ENCODE measurements around the gene ABHD6.
"Not testable (repeated sequence)": the region's sequence is repeated elsewhere in the genome, so short reads cannot be mapped to it uniquely, and the experiment has no call there.

Gene ABHD6

DNA sequence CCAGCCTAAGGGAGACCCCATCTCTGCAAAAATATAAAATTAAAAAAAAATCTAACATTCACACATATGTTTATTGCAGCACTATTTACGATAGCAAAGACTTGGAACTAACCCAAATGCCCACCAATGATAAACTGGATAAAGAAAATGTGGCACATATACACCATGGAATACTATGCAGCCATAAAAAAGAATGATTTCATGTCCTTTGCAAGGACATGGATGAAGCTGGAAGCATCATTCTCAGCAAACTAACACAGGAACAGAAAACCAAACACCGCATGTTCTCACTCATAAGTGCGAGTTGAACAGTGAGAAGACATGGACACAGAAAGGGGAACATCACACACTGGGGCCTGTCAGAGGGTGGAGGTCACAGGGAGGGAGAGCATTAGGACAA is 35.8 kb downstream of the ABHD6 start:
- H3K27ac ChIP-seq (ENCODE audit: low read depth, low read length): not testable (repeated sequence)

DNA sequence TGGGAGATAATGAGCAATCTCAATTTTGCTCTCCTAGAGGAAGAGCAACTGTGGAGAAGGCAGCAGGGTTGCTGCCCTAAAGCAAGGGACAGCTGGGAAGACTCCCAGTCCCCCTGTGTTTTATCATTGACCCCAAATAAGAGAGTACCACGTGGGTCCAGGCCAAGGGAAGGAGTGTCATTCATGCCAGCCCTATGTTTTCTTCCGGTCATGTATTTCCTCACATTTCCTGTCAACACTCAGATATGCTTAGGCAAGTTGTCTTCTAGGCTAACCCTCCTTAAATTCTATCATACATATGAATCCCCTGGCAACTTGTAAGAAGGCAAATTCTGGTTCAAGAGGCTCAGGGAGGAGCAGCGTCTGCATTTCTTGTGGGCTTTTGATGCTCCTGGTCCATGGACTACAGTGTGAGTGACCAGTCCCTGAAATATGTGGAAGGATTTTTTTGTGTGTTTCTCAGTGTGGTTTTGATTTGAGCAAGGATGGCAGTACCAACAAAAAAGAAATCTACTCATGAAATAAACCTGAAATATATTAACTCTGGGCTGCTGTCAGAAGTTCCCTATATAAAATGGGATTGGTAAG is 36.5 kb downstream of the ABHD6 start:
- H3K36me3 ChIP-seq (ENCODE audit: control insufficient read depth, insufficient read depth, low read length): peaks cover 6% of the 10 kb centered on the region
- no peaks in the 10 kb centered on the region for H3K27me3 ChIP-seq (ENCODE audit: control insufficient read depth, insufficient read depth, low read length)
- H3K4me3 ChIP-seq (ENCODE audit: low read length): no peak overlapping the region
- no peaks in the 10 kb centered on the region for H3K4me1 ChIP-seq (ENCODE audit: control insufficient read depth, insufficient read depth, low read length)
- no peak overlapping the region for H3K9ac ChIP-seq (ENCODE audit: low read length)
- no peak overlapping the region for H3K27ac ChIP-seq (ENCODE audit: low read depth, low read length)

More for the DNA sequence above, 35.8 kb downstream of the ABHD6 start:
- H3K27me3 ChIP-seq (ENCODE audit: control insufficient read depth, insufficient read depth, low read length); H3K4me1 ChIP-seq (ENCODE audit: control insufficient read depth, insufficient read depth, low read length); H3K36me3 ChIP-seq (ENCODE audit: control insufficient read depth, insufficient read depth, low read length); H3K9ac ChIP-seq (ENCODE audit: low read length); H3K4me3 ChIP-seq (ENCODE audit: low read length): not testable (repeated sequence)

DNA sequence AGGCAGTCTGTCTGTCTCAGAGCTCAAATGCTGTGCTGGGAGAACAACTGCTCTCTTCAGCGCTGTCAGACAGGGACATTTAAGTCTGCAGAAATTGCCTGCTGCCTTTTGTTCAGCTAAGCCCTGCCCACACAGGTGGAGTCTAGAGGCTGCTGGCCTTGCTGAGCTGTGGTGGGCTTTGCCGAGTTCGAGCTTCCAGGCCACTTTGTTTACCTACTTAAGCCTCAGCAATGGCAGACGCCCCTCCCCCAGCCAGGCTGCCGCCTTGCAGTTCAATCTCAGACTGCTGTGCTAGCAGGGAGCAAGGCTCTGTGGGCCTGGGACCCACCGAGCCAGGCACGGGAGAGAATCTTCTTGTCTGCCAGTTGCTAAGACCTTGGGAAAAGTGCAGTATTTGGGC is 43.5 kb downstream of the ABHD6 start:
- H3K4me1 ChIP-seq (ENCODE audit: control insufficient read depth, insufficient read depth, low read length): no peaks in the 10 kb centered on the region
- no peaks in the 10 kb centered on the region for H3K27me3 ChIP-seq (ENCODE audit: control insufficient read depth, insufficient read depth, low read length)
- H3K9ac ChIP-seq (ENCODE audit: low read length): no peak overlapping the region
- H3K27ac ChIP-seq (ENCODE audit: low read depth, low read length): no peak overlapping the region
- no peak overlapping the region for H3K4me3 ChIP-seq (ENCODE audit: low read length)
- no peaks in the 10 kb centered on the region for H3K36me3 ChIP-seq (ENCODE audit: control insufficient read depth, insufficient read depth, low read length)

DNA sequence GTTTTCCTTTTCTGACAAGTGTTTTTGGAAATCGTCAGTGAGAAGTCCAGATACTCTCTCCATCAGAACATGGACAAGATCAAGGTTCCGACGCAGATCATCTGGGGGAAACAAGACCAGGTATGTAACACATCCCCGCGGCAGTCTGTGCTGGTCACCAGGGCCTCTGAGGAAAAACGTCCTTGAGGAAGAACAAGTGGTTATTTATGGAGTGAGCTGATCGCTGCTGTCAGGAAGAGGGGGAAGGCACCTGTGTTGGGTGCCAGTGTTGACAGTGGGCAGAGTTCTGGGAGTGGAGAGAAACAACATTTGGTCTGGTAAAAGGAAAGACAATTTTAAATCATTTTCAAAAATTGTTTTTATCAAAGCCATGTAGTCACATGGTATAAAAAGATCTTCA is 47.7 kb downstream of the ABHD6 start:
- Histone ChIP-seq H3K4me1 (ENCODE audit: control insufficient read depth, insufficient read depth, low read length) (no peaks in the 10 kb centered on the region), H3K27me3 (ENCODE audit: control insufficient read depth, insufficient read depth, low read length) (no peaks in the 10 kb centered on the region), H3K36me3 (ENCODE audit: control insufficient read depth, insufficient read depth, low read length) (peaks cover 4% of the 10 kb centered on the region), H3K27ac (ENCODE audit: low read depth, low read length) (no peak overlapping the region), H3K4me3 (ENCODE audit: low read length) (no peak overlapping the region), H3K9ac (ENCODE audit: low read length) (no peak overlapping the region)

DNA sequence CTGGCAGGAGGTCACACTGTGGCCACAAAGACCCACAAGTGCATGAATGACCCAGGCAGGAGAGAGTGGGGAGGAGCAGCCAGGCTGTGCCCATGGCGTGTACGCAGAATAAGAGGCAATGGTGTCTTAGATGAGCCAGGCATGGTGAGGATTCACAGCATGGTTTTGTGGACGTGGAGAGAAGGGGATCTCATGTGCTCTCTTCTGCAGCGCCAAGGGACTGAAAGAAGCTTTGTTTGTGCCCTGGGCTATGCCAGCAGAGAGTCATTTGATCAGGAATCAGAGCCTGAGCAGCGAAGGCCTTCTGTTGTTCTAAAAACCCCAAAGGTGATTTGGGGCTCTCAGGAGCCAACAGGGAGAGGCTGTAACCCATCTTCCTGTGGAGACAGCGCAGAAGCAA is 49.8 kb downstream of the ABHD6 start:
- no peaks in the 10 kb centered on the region for H3K4me1 ChIP-seq (ENCODE audit: control insufficient read depth, insufficient read depth, low read length)
- no peak overlapping the region for H3K9ac ChIP-seq (ENCODE audit: low read length)
- no peak overlapping the region for H3K4me3 ChIP-seq (ENCODE audit: low read length)
- no peak overlapping the region for H3K27ac ChIP-seq (ENCODE audit: low read depth, low read length)
- H3K36me3 ChIP-seq (ENCODE audit: control insufficient read depth, insufficient read depth, low read length): peaks cover 4% of the 10 kb centered on the region
- H3K27me3 ChIP-seq (ENCODE audit: control insufficient read depth, insufficient read depth, low read length): no peaks in the 10 kb centered on the region

DNA sequence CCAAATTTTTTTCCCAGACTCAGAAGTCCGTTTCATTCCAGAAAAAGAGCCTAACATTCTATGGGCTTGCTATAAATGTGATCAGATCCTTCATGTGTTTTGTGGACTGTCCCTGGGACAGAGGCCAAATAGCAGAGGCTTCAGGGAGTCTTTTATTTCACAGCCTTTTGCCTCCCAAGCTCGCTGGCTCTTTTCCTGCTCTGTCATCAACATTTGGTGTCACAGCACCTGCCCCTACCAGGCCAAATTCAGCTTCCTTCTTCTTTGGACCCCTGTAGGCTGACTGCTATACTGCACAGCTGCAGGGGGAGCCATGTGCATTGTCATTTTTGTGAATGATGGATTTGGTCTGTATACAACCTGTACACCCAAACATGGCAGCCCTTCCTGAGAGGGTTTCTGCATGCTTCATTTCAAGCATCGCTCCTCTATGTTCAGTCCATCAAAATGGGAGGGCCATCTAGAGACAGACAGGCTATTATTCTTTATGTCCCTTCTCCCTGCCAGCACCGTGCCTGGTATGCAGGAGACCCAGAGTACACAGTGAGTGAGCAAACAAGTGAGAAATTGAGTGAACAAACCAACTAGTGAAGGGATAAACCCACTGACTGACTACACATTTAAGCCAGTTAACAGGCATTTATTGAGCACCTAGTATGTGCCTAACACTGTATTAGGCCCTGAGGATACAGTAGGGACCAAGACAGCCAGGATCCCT is 50.6 kb downstream of the ABHD6 start:
- Histone ChIP-seq H3K9ac (ENCODE audit: low read length) (no peak overlapping the region), H3K4me1 (ENCODE audit: control insufficient read depth, insufficient read depth, low read length) (no peaks in the 10 kb centered on the region), H3K27me3 (ENCODE audit: control insufficient read depth, insufficient read depth, low read length) (no peaks in the 10 kb centered on the region), H3K27ac (ENCODE audit: low read depth, low read length) (no peak overlapping the region), H3K36me3 (ENCODE audit: control insufficient read depth, insufficient read depth, low read length) (peaks cover 4% of the 10 kb centered on the region), H3K4me3 (ENCODE audit: low read length) (no peak overlapping the region)

DNA sequence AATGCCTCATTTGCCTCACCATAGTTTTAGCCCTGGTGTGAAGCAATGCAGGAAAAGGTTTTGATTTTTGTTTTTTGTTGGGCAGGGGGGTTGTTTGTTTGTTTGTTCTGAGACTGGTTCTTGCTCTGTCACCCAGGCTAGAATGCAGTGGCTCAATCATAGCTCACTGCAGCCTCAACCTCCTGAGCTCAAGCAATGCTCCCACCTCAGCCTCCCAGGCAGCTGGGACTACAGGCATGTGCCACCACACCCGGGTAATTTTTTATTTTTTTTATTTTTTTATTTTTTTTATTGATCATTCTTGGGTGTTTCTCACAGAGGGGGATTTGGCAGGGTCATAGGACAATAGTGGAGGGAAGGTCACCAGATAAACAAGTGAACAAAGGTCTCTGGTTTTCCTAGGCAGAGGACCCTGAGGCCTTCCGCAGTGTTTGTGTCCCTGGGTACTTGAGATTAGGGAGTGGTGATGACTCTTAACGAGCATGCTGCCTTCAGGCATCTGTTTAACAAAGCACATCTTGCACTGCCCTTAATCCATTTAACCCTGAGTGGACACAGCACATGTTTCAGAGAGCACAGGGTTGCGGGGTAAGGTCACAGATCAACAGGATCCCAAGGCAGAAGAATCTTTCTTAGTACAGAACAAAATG is 51.5 kb downstream of the ABHD6 start:
- H3K27ac ChIP-seq (ENCODE audit: low read depth, low read length); H3K4me3 ChIP-seq (ENCODE audit: low read length); H3K27me3 ChIP-seq (ENCODE audit: control insufficient read depth, insufficient read depth, low read length); H3K9ac ChIP-seq (ENCODE audit: low read length); H3K4me1 ChIP-seq (ENCODE audit: control insufficient read depth, insufficient read depth, low read length); H3K36me3 ChIP-seq (ENCODE audit: control insufficient read depth, insufficient read depth, low read length): not testable (repeated sequence)

DNA sequence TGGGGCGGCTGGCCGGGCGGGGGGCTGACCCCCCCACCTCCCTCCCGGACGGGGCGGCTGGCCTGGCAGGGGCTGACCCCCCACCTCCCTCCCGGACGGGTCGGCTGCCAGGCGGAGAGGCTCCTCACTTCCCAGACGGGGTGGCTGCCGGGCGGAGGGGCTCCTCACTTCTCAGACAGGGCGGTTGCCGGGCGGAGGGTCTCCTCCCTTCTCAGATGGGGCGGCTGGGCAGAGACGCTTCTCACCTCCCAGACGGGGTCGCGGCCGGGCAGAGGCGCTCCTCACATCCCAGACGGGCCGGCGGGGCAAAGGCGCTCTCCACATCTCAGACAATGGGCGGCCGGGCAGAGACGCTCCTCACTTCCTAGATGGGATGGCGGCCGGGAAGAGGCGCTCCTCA is 52.9 kb downstream of the ABHD6 start:
- not testable (repeated sequence) for H3K36me3 ChIP-seq (ENCODE audit: control insufficient read depth, insufficient read depth, low read length); H3K9ac ChIP-seq (ENCODE audit: low read length); H3K27ac ChIP-seq (ENCODE audit: low read depth, low read length); H3K4me1 ChIP-seq (ENCODE audit: control insufficient read depth, insufficient read depth, low read length); H3K27me3 ChIP-seq (ENCODE audit: control insufficient read depth, insufficient read depth, low read length); H3K4me3 ChIP-seq (ENCODE audit: low read length)

DNA sequence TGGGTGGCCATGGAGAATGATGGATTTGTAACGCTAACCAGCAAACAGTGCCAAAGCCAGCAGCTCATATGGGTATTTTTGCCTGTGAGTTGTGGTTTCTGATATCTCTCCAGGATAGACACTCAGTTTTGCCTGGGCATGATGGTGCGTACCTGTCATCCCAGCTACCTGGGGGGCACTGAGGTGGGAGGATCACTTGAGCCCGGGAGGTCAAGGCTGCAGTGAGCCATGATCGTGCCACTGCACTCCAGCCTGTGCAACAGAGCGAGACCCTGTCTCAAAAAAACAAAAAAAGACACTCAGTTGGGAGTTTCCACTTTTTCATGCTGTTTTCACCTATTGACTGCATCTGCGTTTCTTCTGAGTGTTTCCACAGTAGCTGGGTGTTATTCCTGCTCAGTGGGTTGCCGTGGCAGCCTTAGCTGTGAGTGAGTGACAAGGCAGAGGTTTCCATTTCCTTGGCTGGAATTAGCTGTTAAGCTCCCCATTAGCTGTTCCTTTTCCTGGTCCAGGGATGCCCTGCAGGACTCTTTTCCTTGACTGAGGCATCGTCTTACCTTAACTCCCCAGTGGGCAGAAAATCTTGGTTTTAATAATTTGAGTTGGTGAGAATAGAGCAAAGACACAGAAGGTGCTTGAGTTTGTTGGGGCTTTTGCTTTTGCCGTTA is 54.2 kb downstream of the ABHD6 start:
- Histone ChIP-seq H3K4me1 (ENCODE audit: control insufficient read depth, insufficient read depth, low read length) (no peaks in the 10 kb centered on the region), H3K27ac (ENCODE audit: low read depth, low read length) (no peak overlapping the region), H3K4me3 (ENCODE audit: low read length) (no peak overlapping the region), H3K27me3 (ENCODE audit: control insufficient read depth, insufficient read depth, low read length) (no peaks in the 10 kb centered on the region), H3K9ac (ENCODE audit: low read length) (no peak overlapping the region), H3K36me3 (ENCODE audit: control insufficient read depth, insufficient read depth, low read length) (peaks cover 4% of the 10 kb centered on the region)

DNA sequence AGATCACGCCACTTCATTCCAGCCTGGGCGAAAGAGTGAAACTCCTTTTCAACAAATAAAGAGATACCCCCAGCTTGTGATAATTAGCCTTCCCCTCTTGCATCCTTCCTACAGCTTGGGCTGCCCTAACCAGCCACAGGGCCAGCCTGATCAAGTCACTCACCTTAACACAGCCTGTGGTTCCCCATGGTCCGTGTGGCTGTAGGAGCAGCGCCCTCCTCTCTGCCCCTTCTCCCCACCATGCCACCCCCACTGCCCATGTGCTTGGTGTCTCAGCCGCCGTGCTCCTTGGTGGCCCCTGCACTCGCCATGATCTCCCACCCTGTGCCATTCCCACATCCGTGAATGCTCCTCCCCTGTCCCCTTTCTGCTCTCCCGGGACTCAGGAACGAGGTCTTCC is 55.3 kb downstream of the ABHD6 start:
- Histone ChIP-seq H3K27me3 (ENCODE audit: control insufficient read depth, insufficient read depth, low read length) (no peaks in the 10 kb centered on the region), H3K27ac (ENCODE audit: low read depth, low read length) (no peak overlapping the region), H3K4me1 (ENCODE audit: control insufficient read depth, insufficient read depth, low read length) (no peaks in the 10 kb centered on the region), H3K36me3 (ENCODE audit: control insufficient read depth, insufficient read depth, low read length) (peaks cover 4% of the 10 kb centered on the region), H3K4me3 (ENCODE audit: low read length) (no peak overlapping the region), H3K9ac (ENCODE audit: low read length) (no peak overlapping the region)

DNA sequence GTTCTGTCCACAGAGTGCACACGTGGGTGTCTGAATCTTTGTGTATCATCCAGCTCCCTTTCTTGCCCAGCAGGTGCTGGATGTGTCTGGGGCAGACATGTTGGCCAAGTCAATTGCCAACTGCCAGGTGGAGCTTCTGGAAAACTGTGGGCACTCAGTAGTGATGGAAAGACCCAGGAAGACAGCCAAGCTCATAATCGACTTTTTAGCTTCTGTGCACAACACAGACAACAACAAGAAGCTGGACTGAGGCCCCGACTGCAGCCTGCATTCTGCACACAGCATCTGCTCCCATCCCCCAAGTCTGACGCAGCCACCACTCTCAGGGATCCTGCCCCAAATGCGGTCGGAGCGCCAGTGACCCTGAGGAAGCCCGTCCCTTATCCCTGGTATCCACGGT is 55.9 kb downstream of the ABHD6 start:
- Histone ChIP-seq H3K4me3 (ENCODE audit: low read length) (no peak overlapping the region), H3K4me1 (ENCODE audit: control insufficient read depth, insufficient read depth, low read length) (no peaks in the 10 kb centered on the region), H3K9ac (ENCODE audit: low read length) (no peak overlapping the region), H3K36me3 (ENCODE audit: control insufficient read depth, insufficient read depth, low read length) (peaks cover 1% of the 10 kb centered on the region), H3K27ac (ENCODE audit: low read depth, low read length) (no peak overlapping the region), H3K27me3 (ENCODE audit: control insufficient read depth, insufficient read depth, low read length) (no peaks in the 10 kb centered on the region)

DNA sequence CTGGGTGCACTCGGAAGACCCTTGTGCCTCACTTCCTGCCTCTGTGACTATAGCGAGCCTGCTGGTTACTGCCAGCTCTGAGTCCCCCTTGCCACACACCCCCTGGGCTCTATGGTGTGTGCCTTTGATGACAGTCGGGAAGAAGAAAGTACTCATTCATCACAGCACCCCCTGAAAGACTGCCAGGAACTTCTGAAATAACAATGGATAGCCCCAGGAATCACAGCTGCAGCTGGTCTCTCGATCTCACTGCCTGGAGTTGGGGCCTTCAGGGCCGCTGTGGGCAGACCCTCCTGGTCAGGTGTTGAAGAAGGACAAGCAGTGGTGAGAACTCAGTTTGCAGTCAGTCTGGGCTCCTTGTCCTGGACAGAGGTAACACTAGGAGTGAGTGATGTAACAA is 58.7 kb downstream of the ABHD6 start:
- Histone ChIP-seq H3K4me3 (ENCODE audit: low read length) (no peak overlapping the region), H3K36me3 (ENCODE audit: control insufficient read depth, insufficient read depth, low read length) (no peaks in the 10 kb centered on the region), H3K4me1 (ENCODE audit: control insufficient read depth, insufficient read depth, low read length) (no peaks in the 10 kb centered on the region), H3K27me3 (ENCODE audit: control insufficient read depth, insufficient read depth, low read length) (no peaks in the 10 kb centered on the region), H3K27ac (ENCODE audit: low read depth, low read length) (no peak overlapping the region), H3K9ac (ENCODE audit: low read length) (no peak overlapping the region)

Data from rectal smooth muscle tissue (tissue), 1 donor.